HepG2 (cell line): Measurements from ENCODE around the gene FXYD1. TPM values are rescaled to one million over a fixed set of nuclear protein-coding genes. Genes with fewer than 3 reads are reported as not detected.

Experiments
- ATF5 ChIP-seq: sonication (generic); formaldehyde crosslinking; IDR thresholded peaks from 2 replicates; pipeline ENCODE4 v1.4.0; 2020; ENCODE audit warnings: mild to moderate bottlenecking, low read depth, missing genetic modification reagents
- BRF2 ChIP-seq: sonication (generic); formaldehyde crosslinking; IDR thresholded peaks from 2 replicates; pipeline ENCODE4 v1.8.1; 2022; ENCODE audit warnings: mild to moderate bottlenecking, missing genetic modification reagents
- CREBL2 ChIP-seq: sonication (generic); formaldehyde crosslinking; IDR thresholded peaks from 2 replicates; pipeline ENCODE4 v1.8.1; 2023; ENCODE audit warnings: missing genetic modification reagents, mild to moderate bottlenecking, borderline replicate concordance
- FOXP4 ChIP-seq: sonication (generic); formaldehyde crosslinking; IDR thresholded peaks from 2 replicates; pipeline ENCODE4 v1.4.0; 2020; ENCODE audit warnings: missing genetic modification reagents
- HNF4A ChIP-seq: sonication (generic); formaldehyde crosslinking; IDR thresholded peaks from 2 replicates; pipeline ENCODE4 v1.4.0; 2020; ENCODE audit warnings: missing genetic modification reagents
- HNF4G ChIP-seq, 2 experiments: sonication (generic) in 1 of 2; formaldehyde crosslinking in 1 of 2; IDR thresholded peaks; 2 replicates each; pipeline versions ENCODE4 v1.4.0 to v1.6.1; 2011 to 2020; ENCODE audit warnings: borderline replicate concordance in 2 of 2, low read depth in 2 of 2, mild to moderate bottlenecking in 2 of 2, low read length in 1 of 2, missing genetic modification reagents in 1 of 2, moderate library complexity in 1 of 2
- HOMEZ ChIP-seq: IDR thresholded peaks from 2 replicates; pipeline ENCODE4 v1.6.1; 2016; ENCODE audit warnings: low read depth
- JUND ChIP-seq: sonication (generic); formaldehyde crosslinking; IDR thresholded peaks from 2 replicates; pipeline ENCODE4 v1.8.0; 2022; ENCODE audit warnings: mild to moderate bottlenecking, missing genetic modification reagents
- NCOA2 ChIP-seq: sonication (generic); formaldehyde crosslinking; IDR thresholded peaks from 2 replicates; pipeline ENCODE4 v1.8.0; 2022; ENCODE audit warnings: inconsistent platforms
- NONO ChIP-seq, 2 experiments: fragments of 450-650 bp in 1 of 2; sonication (generic) in 1 of 2; formaldehyde crosslinking in 1 of 2; IDR thresholded peaks in 1 of 2; conservative IDR thresholded peaks in 1 of 2; 2 replicates each; pipeline versions ENCODE4 v1.6.1 to v1.8.0; 2017 to 2022; ENCODE audit warnings: mild to moderate bottlenecking in 1 of 2, missing genetic modification reagents in 1 of 2, moderate library complexity in 1 of 2
- NRL ChIP-seq: sonication (generic); formaldehyde crosslinking; IDR thresholded peaks from 2 replicates; pipeline ENCODE4 v1.5.0; 2020; ENCODE audit warnings: missing genetic modification reagents, mild to moderate bottlenecking, moderate library complexity, borderline replicate concordance
- POLR2AphosphoS5 ChIP-seq: IDR thresholded peaks from 2 replicates; pipeline ENCODE4 v1.6.1; 2012; ENCODE audit warnings: low read depth, low read length
- SAP130 ChIP-seq: IDR thresholded peaks from 2 replicates; pipeline ENCODE4 v1.6.1; 2016; ENCODE audit warnings: low read depth
- TBL1XR1 ChIP-seq: fragments of 150-350 bp; IDR thresholded peaks from 2 replicates; pipeline ENCODE4 v1.6.1; 2014; ENCODE audit warnings: borderline replicate concordance, low read length; ENCODE audit not compliant: partially characterized antibody
- THAP11 ChIP-seq: IDR thresholded peaks from 2 replicates; pipeline ENCODE4 v1.6.1; 2016; ENCODE audit warnings: missing biosample characterization, missing genetic modification reagents
- ZFP37 ChIP-seq: sonication (generic); formaldehyde crosslinking; IDR thresholded peaks from 2 replicates; pipeline ENCODE4 v1.4.0; 2020; ENCODE audit warnings: missing genetic modification reagents, borderline replicate concordance
- ZNF350 ChIP-seq: sonication (generic); formaldehyde crosslinking; IDR thresholded peaks from 2 replicates; pipeline ENCODE4 v1.4.0; 2020; ENCODE audit warnings: mild to moderate bottlenecking, low read depth, missing genetic modification reagents, borderline replicate concordance
- ZNF501 ChIP-seq: sonication (generic); formaldehyde crosslinking; IDR thresholded peaks from 2 replicates; pipeline ENCODE4 v1.5.1; 2020; ENCODE audit warnings: mild to moderate bottlenecking, moderate library complexity, missing genetic modification reagents
- polyA plus RNA-seq, 8 experiments: library from polyadenylated mRNA; depleted of rRNA in 3 of 8; stranded (reverse) in 7 of 8; unstranded in 1 of 8; fragments of >200 nt; fragmentation: Illumina TruSeq in 4 of 8; extraction: Trizol in 4 of 8; gene quantifications; 2 replicates each; pipeline versions ENCODE4 v1.2.1 to v1.2.3, GENCODE V29; 2011 to 2016; ENCODE audit warnings: low read depth in 4 of 8, missing spikeins in 1 of 8, mixed read lengths in 1 of 8; ENCODE audit not compliant: insufficient read depth in 1 of 8
- total RNA-seq, 5 experiments: library from RNA; depleted of rRNA; stranded (reverse); fragments of >200 nt; fragmentation: Illumina TruSeq; extraction: Trizol; gene quantifications; 2 replicates each; pipeline ENCODE4 v1.2.3, GENCODE V29; 2016; ENCODE audit warnings: low read depth in 1 of 5

FXYD1 gene
- total and polyA plus RNA-seq, 2 of the 13 experiments (the other 11 are each of a cell fraction or from before 2014, with no cell fraction given): 31.2 TPM; not detected in 1

- TF ChIP-seq HNF4G (IDR thresholded peaks at IDR 0.05; ENCODE audit: borderline replicate concordance, low read depth, low read length) (no peak), HNF4G (CRISPR knock-in tag; IDR thresholded peaks at IDR 0.05; ENCODE audit: borderline replicate concordance, low read depth) (peak; percentile 23; the same call in 1 of the 2 replicates), ZNF350 (CRISPR knock-in tag) (no peak), NONO (IDR thresholded peaks at IDR 0.05) (no peak), NONO (CRISPR knock-in tag; conservative IDR thresholded peaks at IDR 0.05) (no peak), BRF2 (CRISPR knock-in tag) (no peak), TBL1XR1 (no peak), ZNF501 (CRISPR knock-in tag) (no peak), HOMEZ (CRISPR knock-in tag) (0 out of 2 replicates have a peak, but pooled peaks have one; percentile 28), CREBL2 (CRISPR knock-in tag) (no peak), NCOA2 (CRISPR knock-in tag) (no peak), ZFP37 (CRISPR knock-in tag) (0 out of 2 replicates have a peak, but pooled peaks have one; percentile 58), NRL (CRISPR knock-in tag) (0 out of 2 replicates have a peak, but pooled peaks have one; percentile 39), JUND (no peak), FOXP4 (CRISPR knock-in tag) (no peak), SAP130 (CRISPR knock-in tag) (peak; percentile 49; the same call in 1 of the 2 replicates), ATF5 (CRISPR knock-in tag) (no peak), THAP11 (CRISPR knock-in tag) (no peak), HNF4A (CRISPR knock-in tag) (peak; percentile 5; the same call in 1 of the 2 replicates), POLR2AphosphoS5 (no peak)
Measured at GRCh38 chr19:35100588-35101533, 37.8 kb upstream of the FXYD1 start (continued).
